ENCODE data around the gene SYMPK. TPM values are rescaled to one million over a fixed set of nuclear protein-coding genes. Genes with fewer than 3 reads are reported as not detected.

The SYMPK gene
- total RNA-seq = 33.8 and 41.6 TPM in 2 replicates
- 33.4 and 39.0 TPM in 2 replicates for polyA plus RNA-seq

DNA sequence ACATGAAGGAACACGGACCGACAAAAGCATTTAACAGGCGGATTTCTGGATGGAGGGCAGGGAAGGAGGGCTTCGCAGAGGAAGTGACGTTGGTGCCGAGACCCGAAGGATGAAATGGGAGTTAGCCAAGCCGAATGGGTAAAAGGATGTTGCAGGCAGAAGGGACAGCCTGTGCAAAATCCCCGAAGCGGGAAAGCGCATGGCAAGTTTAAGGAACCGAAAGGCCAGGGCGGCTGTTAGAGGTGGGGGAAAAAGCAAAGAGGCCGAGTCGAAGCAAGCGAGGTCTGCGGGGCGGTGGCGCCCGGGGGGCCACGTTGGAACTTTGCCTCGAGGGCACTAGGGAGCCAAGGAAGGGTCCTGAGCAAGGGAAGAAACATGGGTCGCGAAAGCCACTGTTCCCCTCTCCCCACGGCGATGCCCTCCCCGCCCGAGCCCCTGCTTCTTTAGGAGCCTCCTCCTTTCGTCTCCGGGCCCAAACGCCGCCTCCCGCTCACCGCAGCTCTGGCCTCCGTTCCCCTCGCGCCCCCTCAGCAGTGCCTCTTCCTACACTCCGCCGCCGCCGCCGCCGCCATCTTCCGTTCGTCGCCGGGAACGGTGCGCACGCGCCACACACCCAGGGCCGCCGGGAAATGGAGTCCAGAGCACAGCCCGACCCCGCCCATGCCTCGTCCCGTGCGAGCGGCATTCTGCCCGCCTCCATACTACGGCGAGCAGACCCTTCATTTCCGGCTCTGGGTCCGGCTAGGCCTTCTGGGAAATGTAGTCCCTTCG is at the start of gene SYMPK:
Gene SYMPK, minus strand, starts transcription at position 584 of the 771 bp plus-strand sequence. CDS start 8,652 bp downstream, outside the sequence.
- Histone ChIP-seq H3K36me3 (replicated peaks; ENCODE audit: insufficient read depth, low read depth) (no peaks in the 10 kb centered on the region), H3K27ac (peak within 1 kb of the TSS; percentile 88), H2AFZ (peak within 1 kb of the TSS; percentile 44), H3K27me3 (peaks cover 13% of the 10 kb centered on the region), H3K4me1 (ENCODE audit: insufficient read depth) (peaks cover 6% of the 10 kb centered on the region), H3K79me2 (peaks cover 76% of the 10 kb centered on the region), H3K4me2 (peak within 1 kb of the TSS; percentile 74), H4K20me1 (ENCODE audit: insufficient read depth, poor library complexity, severe bottlenecking) (no peaks in the 10 kb centered on the region), H3K4me3 (peak within 1 kb of the TSS; percentile 47), H3K9me3 (ENCODE audit: low read depth) (no peaks in the 10 kb centered on the region), H3K9me2 (replicated peaks; ENCODE audit: insufficient read depth) (no peaks in the 10 kb centered on the region)
- TF ChIP-seq, protein P1, sequence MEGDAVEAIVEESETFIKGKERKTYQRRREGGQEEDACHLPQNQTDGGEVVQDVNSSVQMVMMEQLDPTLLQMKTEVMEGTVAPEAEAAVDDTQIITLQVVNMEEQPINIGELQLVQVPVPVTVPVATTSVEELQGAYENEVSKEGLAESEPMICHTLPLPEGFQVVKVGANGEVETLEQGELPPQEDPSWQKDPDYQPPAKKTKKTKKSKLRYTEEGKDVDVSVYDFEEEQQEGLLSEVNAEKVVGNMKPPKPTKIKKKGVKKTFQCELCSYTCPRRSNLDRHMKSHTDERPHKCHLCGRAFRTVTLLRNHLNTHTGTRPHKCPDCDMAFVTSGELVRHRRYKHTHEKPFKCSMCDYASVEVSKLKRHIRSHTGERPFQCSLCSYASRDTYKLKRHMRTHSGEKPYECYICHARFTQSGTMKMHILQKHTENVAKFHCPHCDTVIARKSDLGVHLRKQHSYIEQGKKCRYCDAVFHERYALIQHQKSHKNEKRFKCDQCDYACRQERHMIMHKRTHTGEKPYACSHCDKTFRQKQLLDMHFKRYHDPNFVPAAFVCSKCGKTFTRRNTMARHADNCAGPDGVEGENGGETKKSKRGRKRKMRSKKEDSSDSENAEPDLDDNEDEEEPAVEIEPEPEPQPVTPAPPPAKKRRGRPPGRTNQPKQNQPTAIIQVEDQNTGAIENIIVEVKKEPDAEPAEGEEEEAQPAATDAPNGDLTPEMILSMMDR (IDR thresholded peaks at IDR 0.05; ENCODE audit: poor library complexity) = no peak
- peak; percentile 99 for DNase-seq (ENCODE audit: low spot score)
- WGBS (ENCODE audit: low lambda C conversion rate, missing lambda C conversion rate) = under 1% methylated on average over 56 of the region's 65 CpGs

DNA sequence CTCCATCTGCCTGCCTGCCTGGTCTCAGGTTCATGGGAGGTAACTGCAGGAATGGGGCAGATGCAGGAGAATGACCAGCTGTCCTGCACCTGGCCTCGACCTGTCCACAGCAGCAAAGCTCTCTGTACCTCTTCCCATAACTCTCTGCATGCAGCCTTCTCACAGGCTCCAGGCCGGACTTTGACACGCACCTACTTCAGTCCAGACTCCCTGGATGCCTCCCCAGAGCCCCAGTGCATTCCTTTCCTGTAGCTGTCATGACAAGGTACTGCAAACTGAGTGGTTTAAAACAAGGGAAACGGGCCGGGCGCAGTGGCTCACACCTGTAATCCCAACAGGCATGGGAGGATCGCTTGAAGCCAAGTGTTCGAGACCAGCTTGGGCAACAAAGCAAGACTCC is 48.3 kb upstream of the SYMPK start:
- H3K4me3 ChIP-seq = no peak overlapping the region
- H3K27ac ChIP-seq = no peak overlapping the region
- H3K9me3 ChIP-seq (ENCODE audit: low read depth) = no peaks in the 10 kb centered on the region
- no peaks in the 10 kb centered on the region for H3K79me2 ChIP-seq
- no peaks in the 10 kb centered on the region for H3K27me3 ChIP-seq
- no peaks in the 10 kb centered on the region for H3K9me2 ChIP-seq (replicated peaks; ENCODE audit: insufficient read depth)
- no peaks in the 10 kb centered on the region for H3K36me3 ChIP-seq (replicated peaks; ENCODE audit: insufficient read depth, low read depth)
- TF ChIP-seq EZH2 (IDR thresholded peaks at IDR 0.05; ENCODE audit: borderline replicate concordance) (no peak), EZH2phosphoT487 (IDR thresholded peaks at IDR 0.05; ENCODE audit: low read depth, severe bottlenecking, unreplicated experiment) (no peak)
- TF ChIP-seq, protein P1 (IDR thresholded peaks at IDR 0.05; ENCODE audit: poor library complexity) = no peak
- no peak overlapping the region for H3K4me2 ChIP-seq
- no peaks in the 10 kb centered on the region for H3K4me1 ChIP-seq (ENCODE audit: insufficient read depth)
- WGBS (ENCODE audit: low lambda C conversion rate, missing lambda C conversion rate) = 66% methylated on average over 8 of the region's 8 CpGs
- no peak overlapping the region for H2AFZ ChIP-seq
- no peaks in the 10 kb centered on the region for H4K20me1 ChIP-seq (ENCODE audit: insufficient read depth, poor library complexity, severe bottlenecking)
- peak; percentile 60 for DNase-seq (ENCODE audit: low spot score)

DNA sequence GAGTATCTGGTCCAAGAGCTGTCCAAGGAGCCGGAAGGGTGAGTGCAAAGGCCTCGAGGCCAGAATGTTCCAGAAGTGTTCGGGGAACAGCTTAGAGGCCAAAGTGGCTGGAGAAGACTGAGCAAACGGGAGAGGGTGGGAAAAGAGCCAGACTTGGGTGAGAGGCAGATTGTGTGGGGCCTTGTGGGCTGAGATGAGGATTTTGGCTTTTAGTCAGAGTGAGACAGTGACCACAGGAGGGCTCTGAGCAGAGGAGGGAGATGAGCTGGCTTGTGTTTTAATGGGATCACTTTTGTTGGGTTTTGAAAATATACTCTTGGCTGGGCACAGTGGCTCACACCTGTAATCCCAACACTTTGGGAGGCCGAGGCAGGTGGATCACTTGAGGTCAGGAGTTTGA is 46.0 kb upstream of the SYMPK start:
- 75% methylated on average over 5 of the region's 5 CpGs for WGBS (ENCODE audit: low lambda C conversion rate, missing lambda C conversion rate)

More for the DNA sequence above, 46.0 kb upstream of the SYMPK start:
- Histone ChIP-seq H3K4me2 (no peak overlapping the region), H3K4me3 (no peak overlapping the region), H2AFZ (no peak overlapping the region), H4K20me1 (ENCODE audit: insufficient read depth, poor library complexity, severe bottlenecking) (no peaks in the 10 kb centered on the region), H3K9me2 (replicated peaks; ENCODE audit: insufficient read depth) (no peaks in the 10 kb centered on the region), H3K9me3 (ENCODE audit: low read depth) (no peaks in the 10 kb centered on the region), H3K27me3 (no peaks in the 10 kb centered on the region), H3K27ac (no peak overlapping the region), H3K79me2 (no peaks in the 10 kb centered on the region), H3K36me3 (replicated peaks; ENCODE audit: insufficient read depth, low read depth) (no peaks in the 10 kb centered on the region), H3K4me1 (ENCODE audit: insufficient read depth) (no peaks in the 10 kb centered on the region)
- TF ChIP-seq EZH2 (IDR thresholded peaks at IDR 0.05; ENCODE audit: borderline replicate concordance) = no peak
- no peak for TF ChIP-seq EZH2phosphoT487 (IDR thresholded peaks at IDR 0.05; ENCODE audit: low read depth, severe bottlenecking, unreplicated experiment)
- TF ChIP-seq, protein P1 (IDR thresholded peaks at IDR 0.05; ENCODE audit: poor library complexity) = no peak
- no peak for DNase-seq (ENCODE audit: low spot score)

Data from hepatocyte (in vitro differentiated cells).